GM21723 (cell line): ENCODE measurements around the gene GIPR.
A peak's percentile ranks its signal among the peaks of the same experiment; 100 is the strongest.
"Not testable (repeated sequence)": the region's sequence is repeated elsewhere in the genome, so short reads cannot be mapped to it uniquely, and the experiment has no call there.

Experiments
- ATAC-seq: cut with Tn5 transposase; IDR thresholded peaks from one replicate; pipeline ENCODE4 v1.9.1; 2021; ENCODE audit warnings: mild to moderate bottlenecking, moderate library complexity; ENCODE audit not compliant: unreplicated experiment

Gene GIPR

DNA sequence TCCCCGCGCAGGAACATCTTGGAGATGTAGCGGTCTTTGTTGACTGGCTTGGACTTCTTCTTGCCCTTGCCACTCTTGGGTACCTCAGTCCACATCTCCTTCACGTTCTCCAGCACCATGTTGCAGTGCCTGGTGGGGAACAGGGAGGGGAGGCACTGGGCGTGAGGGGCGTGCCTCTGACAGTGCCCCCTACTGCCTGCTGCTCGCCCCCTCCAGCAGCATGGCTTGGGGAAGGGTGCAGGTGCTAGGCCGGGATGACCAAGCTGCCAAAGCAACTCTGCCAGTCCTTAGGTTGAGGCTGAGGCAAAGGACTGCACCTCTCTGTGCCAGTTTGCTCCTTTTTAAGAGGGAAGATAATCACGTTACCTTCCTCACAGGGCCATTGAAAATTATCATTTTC lies 19.6 kb downstream of the GIPR start:
- no peak for ATAC-seq

DNA sequence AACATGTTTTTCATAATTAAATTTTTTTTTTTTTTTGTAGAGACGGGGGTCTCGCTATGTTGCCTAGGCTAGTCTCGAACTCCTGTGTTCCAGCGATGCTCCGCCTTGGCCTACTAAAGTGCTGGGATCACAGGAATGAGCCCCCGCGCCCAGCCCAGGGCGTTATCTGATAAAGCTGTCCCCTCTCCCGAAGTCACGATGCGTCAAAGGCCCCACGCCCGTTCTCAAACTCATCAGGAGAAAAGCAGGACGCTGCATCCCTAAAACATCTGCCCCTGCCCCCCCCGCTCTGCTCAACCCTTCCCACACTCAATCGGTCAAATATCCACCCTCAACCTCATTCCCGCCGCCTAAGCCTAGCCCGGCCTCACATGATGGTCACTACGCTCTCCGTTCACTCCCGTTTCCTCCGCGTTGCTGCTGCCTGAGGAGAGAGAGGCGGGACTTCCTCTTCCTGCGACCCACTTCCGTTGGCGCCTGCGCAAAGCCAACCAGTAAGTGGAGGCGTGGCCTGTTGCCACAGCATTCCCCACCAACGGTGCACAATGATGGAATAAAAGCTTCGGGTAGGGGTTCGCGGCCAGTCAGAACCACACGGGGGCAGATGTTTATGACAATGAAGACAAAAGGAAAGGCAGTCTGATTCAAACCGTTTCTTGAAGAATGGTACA lies 23.6 kb downstream of the GIPR start, which contains the start of gene SNRPD2:
TSS of gene SNRPD2 (minus strand) at position 438 of the 671 bp plus-strand sequence. CDS start at position 373, 65 bp downstream.
- peak; percentile 46 for ATAC-seq

DNA sequence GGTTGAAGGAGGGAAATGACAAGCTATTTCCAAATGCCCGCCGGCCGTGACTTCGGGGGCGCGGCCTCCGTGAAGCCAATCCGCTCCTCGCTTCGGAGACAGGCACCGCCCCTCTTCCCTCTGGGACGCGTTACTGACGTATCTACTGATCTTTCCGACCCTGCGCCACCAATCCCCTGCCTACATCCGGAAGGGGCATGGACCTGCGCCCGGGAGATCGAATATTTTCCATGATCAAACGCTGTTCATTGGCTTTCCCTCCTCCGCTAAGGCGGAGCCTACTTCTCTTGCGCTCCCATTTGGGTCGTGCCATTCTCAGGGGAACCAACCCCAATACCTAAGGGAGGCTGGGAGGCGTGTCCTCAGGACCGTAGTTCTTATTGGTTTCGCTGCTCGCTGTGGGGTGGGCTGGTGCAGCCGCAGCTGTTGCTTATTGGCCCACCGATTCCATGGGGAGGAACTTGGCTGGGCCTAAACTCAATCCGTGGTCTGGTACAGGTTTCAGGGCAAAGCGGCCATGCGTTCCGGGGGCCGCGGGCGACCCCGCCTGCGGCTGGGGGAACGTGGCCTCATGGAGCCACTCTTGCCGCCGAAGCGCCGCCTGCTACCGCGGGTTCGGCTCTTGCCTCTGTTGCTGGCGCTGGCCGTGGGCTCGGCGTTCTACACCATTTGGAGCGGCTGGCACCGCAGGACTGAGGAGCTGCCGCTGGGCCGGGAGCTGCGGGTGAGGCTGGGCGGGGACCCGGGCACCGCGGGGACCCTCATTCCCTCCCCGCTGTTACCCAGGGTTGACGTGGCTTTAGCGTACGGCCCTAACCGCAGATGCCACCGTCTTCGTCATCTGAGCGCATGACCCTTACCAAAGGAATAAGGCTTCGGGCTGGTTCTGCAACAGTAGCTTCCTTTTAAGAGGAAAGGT lies 24.4 kb downstream of the GIPR start, which contains the start of gene QPCTL:
TSS of gene QPCTL (plus strand) at position 480 of the 919 bp plus-strand sequence. CDS start at position 518, 38 bp downstream.
- peak; percentile 82 for ATAC-seq

DNA sequence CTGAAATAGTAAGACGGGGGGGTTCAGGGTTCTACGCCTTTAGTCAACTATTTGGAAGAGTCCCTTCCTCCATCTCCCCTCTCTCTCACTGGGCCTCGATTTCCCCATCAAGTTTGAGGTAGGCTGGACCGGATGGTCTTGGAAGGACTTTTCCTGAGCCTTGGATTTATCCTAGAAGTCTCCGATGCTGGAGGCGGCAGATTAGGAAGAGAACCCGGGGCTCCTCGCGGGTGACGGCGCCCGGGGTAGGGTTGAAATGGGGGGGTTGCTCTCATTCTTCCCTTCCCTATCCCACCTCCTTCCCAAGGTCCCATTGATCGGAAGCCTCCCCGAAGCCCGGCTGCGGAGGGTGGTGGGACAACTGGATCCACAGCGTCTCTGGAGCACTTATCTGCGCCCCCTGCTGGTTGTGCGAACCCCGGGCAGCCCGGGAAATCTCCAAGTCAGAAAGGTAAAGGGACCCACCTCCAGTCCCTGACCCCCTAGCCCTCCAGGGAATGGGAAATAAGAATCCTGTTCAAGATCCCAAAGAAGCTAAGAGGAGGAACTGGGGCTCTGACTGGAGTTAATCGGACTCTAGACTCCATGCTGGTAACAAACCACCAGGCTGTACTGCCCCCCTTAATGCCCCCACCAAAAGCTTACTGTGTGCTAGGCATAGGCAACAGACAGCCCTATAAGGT lies 25.2 kb downstream of the GIPR start:
- ATAC-seq, result no peak

DNA sequence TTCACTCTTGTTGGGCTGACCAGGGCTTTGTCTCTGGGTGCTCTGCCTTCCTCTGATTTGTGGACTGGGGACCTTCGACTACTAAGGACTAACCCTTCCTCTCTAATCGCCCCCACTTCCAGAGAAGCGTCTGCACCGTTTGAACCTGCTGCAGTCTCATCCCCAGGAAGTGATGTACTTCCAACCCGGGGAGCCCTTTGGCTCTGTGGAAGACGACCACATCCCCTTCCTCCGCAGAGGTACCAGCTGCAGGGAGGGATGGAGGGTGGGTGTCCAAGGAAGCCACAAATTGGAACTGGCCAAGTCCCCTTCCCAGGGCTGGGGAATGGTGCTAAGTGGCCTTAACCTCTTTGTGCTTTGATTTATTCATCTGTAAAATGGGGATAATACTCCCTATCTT lies 33.7 kb downstream of the GIPR start:
- ATAC-seq, result no peak

DNA sequence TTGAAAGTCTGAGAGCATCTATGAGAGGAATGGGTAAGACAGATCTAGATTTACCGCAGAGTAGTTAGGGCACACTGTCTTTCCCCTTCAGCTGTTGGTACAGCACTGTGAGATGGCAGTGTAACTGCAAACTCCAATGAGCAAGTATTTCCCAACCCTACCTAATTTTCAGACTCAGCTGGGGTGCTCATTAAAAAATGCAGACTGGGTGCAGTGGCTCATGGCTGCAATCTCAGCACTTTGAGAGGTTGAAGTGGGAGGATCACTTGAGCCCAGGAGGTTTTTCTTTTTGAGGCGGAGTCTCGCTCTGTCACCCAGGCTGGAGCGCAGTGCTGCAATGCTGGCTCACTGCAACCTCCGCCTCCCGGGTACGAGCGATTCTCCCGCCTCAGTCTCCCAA lies 37.1 kb downstream of the GIPR start:
- no peak for ATAC-seq

DNA sequence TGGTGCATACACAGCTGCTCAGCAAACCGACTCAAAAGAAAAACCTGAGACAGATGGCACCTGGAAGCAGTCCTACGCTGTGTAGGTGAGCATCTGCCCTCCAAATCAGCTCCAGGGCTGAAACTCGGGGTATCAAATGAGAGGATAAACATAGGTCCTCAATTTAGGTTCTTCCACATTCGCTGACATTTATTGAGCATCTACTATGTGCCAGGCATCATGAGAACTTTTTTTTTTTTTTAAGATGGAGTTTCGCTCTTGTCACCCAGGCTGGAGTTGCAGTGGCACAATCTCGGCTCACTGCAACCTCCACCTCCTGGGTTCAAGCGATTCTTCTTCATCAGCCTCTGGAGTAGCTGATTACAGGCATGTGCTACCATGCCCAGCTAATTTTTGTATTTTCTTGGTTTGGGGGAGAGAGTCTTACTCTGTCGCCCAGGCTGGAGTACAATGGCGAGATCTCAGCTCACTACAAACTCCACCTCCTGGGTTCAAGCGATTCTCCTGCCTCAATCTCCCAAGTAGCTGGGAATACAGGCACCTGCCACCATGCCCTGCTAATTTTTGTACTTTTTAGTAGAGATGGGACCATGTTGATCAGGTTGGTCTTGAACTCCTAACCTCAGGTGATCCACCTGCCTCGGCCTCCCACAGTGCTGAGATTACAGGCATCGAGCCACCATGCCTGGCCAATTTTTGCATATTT lies 37.8 kb downstream of the GIPR start:
- ATAC-seq, result no peak

DNA sequence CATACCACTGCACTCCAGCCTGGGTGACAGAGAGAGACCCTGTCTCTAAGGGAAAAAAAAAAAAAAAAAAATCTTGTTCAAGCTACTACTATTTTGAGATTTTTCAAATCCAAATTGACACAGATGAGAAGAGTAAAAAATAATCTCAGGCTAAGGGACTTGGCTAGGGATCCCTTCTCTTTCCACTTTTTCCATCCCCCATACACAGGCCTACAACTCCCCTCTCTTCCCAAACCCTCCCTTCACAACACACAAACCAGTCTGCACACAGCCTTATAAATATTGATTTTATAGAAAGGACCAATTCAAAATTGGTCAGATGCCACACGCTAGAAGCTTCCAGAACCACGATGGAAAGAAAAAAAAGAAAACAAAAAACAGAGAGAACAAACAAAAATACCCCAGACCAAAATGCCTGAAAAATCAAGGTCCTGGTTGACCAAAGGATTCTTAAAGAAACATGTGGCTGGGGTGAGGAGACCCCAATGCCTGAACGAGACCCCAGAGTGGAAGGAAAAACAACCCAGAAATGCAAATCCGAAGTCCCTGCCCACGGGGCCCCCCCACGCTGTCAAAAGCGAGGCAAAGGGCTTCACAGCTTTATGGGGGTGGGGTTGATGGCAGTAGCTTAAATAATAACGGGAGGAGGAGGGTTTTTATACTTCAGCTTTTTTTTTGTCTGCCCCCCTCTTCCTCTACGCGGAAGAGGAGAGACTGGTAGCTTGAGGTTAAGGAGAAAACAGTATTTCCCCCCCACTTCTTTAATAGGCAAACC lies 42.5 kb downstream of the GIPR start:
- ATAC-seq, result no peak

DNA sequence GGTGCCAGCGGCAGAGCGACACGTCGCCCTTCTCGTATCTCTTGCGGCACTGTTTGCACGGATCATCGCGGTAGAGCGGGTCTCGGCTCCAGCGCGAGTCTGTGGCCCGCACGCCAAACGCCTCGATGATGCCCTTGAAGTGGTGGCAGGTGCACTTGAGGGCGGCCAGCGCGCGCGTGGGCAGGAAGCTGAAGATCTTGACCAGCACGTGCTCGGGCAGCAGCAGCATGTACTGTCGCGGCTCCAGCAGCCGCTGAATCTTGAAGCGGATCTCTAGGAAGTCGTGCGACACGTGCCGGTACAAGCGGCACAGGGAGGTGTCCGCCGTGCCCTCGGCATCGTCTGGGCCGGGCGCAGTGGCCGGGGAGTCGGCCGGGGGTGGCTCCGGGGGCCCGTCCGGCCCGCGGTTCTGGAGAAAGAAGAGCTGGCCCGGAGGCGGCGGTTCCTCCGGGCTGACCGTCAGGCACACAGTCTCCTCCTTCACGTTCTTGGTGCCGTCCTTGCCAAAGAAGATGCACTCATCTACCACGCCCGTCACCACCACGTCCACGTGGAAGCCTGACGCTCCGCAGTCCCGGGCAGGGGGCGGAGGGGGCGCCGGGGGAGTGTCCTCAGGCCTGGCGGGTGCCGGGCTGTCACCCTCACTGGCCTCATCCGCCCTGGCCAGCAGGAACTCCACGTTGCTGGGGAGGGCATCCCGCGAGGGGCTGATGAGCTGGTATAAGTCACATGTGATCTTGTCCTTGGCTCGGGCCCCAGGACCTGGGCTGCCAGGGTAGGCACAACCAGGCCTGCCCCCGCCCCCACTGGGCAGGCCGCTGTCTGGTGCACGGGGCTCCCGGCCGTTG lies 44.1 kb downstream of the GIPR start:
- no peak for ATAC-seq

DNA sequence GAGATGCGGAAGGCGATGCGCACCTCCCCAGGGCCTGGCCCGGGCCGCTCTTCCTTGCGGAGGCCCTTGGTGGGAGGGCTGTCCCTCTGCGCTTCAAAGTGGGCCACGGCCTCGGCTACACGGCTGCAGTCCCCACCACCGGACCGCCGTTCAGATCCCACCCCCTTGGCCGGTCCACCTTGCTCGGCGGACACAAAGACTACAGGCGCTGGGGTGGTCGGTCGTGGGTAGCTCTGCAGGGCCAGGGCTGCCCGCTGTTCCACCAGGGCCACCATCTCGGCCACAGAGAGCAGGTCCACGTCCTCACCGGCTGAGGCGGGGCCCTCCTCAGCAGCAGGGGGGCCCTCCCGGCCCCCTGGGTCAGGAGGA lies 44.7 kb downstream of the GIPR start:
- no peak for ATAC-seq

DNA sequence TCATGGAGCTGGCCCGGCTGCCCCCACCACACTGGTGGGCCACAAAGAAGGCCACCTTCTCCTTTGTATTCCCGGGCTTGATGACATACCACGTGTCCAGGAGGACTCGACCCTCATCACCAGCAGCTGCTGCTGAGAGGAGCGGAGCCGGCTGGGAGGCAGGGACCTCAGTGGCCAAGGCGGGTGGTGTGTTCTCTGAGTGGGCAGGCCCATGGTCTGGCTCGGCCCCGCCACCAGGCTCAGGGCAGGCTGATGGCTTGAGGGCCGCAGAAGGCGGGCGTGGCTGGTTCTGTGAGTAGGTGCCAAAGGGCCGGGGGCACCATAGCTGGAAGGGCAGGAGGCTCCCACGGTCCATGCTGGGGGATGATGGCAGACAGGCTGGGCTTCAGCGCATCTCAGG lies 45.1 kb downstream of the GIPR start:
- no peak for ATAC-seq

DNA sequence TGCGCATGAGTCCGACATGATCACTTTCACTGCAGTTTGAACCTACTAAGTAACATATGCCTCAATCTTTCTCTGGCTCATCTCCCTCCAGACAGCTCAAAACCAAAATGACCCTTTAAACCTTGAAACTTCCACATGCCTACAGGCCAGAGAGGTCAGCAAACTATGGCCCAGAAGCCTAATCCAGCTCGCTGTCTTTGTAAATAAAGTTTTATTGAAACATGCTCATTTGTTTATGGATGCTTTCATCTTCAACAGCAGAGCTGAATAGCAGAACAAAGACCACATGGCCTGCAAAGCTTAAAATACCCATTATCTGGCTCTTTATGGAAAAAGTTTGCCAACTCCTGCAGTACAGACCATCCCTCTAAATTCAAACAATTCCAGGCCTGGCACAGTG lies 47.1 kb downstream of the GIPR start:
- no peak for ATAC-seq

DNA sequence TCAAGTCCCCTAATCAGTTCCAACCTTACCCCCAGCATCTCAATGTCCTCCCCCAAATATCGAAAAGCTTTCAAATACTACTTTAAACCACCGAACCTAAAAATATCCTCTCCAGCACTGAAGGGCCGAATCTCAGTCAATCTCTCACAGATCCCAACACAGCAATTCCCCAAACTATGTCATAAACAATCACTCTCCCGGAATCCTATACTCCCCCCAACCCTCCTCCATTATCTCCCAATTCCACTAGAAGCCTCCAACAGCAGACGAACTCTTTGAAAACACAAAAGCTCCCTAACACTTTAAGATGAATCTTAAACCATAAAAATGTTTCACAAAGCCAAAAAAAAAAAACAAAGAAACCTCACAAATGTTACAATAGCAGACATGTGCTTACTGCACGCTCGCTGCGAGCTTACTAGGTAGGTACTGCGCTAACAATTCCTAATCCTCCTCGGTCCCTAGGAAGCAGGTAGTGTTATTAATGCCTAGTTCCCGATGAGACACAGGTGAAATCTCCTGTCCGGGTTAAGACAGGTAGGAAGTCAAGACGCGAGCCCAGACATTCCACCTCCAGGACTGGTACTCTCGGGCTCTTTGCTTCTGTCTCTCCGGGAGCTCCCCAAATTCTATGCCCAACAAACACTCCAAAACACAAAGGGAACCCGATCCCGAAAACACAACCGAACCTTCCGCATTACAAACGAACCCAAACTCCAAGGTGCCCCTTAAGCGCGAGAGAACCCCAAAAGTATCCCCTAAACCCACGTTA lies 48.5 kb downstream of the GIPR start:
- ATAC-seq, result no peak

DNA sequence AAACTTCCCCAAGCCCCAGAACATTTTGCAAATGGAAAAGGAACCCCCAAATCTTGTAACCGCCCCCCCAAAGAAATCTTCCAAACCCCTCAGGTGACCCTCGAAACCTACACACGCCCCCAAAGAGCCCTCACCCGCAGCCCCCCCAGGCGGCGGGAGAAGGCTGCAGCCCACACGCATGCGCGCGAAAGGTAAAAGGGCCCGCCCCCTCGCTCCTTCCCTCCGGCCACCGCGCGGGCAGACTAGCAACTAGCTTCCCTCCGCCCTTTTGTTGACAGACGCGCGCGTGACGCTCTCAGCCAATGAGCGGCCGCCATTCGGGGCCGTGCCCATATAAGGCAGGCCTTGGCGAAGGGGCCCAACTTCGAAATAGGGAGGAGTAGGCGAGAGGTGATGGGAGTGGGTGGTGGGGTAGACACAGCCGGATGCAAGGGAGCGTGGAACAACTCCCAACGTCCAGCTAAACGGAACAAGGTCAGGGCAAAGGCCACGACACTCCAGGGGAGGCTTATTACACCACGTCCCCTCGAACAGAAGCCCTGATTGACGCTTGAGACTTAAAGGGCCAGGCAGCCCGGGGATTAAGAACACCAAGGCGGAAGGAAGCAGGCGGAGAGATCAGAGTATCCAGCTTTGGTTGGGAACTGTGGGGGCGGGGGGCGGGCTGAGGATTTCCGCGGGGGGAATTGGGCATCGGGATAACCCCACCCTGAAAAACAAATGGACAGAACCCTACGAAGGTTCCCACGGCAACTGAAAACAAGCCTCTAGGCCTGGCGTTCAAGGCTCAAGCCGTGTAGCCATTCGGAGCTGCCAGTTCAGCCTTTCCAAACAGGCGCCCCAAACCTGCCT lies 49.3 kb downstream of the GIPR start:
- ATAC-seq, result peak; percentile 91

DNA sequence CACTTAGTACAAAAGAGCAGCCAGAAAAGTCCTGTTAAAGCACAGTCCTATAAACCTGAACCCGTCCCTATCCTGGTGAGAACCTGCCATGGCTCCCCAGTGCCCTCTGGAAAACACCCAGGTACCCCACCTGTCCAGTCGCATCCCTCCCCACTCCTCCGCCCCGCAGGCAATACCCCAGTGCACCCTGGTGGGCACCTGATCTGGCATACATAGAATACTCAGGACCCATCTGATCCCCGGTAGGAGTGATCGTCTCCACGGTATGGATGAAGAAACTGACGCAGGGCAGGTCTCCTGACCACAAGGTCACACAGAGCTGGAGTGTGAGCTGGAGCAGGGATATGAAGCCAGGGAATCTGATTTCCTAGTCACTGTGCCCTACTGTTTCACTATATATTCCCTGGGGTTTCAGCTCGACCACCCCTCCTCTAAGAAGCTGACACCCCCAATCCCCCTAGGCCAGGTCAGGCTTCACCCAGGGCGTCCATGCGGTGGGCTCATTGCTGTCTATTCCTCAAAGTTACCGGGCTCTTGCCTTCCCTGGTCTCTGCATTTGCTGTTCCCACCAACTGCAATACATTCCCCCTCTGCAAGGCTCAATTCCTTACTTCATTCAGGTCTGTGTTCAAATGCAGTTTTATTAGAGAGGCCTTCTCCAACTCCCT lies 50.1 kb downstream of the GIPR start:
- no peak for ATAC-seq

DNA sequence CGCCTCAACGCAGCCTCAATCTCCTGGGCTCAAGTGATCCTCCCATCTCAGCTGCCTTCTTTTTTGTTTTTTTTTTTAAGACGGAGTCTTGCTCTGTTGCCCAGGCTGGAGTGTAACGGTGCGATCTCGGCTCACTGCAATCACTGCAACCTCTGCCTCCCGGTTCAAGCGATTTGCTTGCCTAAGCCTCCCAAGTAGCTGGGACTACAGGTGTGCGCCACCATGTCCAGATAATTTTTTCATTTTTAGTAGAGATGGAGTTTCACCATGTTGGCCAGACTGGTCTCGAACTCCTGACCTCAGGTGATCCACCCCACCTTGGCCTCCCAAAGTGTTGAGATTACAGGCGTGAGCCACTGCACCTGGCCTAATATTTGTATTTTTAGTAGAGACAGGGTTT lies 52.0 kb downstream of the GIPR start:
- ATAC-seq, result not testable (repeated sequence)

DNA sequence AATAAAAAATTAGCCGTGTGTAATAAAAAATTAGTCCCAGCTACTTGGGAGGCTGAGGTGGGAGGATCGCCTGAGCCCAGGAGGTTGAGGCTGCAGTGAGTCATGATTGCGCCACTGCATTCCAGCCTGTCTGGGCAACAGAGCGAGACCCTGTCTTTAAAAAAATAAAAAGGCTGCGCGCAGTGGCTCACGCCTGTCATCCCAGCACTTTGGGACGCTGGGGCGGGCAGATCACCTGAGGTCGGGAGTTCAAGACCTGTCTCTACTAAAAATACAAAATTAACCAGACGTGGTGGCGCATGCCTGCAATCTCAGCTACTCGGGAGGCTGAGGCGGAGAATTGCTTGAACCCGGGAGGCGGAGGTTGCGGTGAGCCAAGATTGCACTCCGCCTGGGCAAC lies 60.7 kb downstream of the GIPR start:
- ATAC-seq, result not testable (repeated sequence)
